ENCODE measurements around the gene FUS. TPM values are rescaled to one million over a fixed set of nuclear protein-coding genes. Genes with fewer than 3 reads are reported as not detected.

FUS gene
- polyA plus RNA-seq, 1 donor (not counting 4 experiments of a cell fraction or from before 2014, with no cell fraction given): 199 TPM

DNA sequence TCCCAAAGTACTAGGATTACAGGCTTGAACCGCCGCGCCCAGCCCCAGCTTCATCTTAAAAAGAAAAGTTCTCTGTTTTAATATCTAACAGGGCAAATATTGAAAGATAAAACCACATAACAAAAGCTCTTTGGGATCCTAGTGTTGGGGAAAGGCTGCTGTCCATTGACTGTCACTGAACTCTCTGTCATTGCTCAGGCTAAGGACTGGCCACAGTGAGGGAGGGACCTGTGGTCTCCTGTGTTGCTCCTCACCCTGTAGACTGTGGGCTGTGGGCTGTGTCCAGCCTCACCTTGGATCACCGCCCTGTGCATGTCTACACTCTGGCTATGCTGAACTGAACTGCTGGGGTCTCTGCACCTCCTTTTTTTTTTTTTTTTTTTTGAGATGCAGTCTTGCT lies 48.3 kb downstream of the FUS start:
- Histone ChIP-seq H3K4me1 (ENCODE audit: control insufficient read depth, extremely low read depth, insufficient read depth, low read length) (no peaks in the 10 kb centered on the region), H3K27ac (ENCODE audit: control insufficient read depth, insufficient read depth, low read length) (no peak overlapping the region), H3K9me1 (ENCODE audit: control insufficient read depth, extremely low read depth, insufficient read depth, low read length) (no peaks in the 10 kb centered on the region), H3K9me3 (ENCODE audit: control insufficient read depth, low read depth, low read length) (no peaks in the 10 kb centered on the region), H4K20me1 (ENCODE audit: control insufficient read depth, extremely low read depth, insufficient read depth, low read length) (no peaks in the 10 kb centered on the region), H3K4me2 (ENCODE audit: control insufficient read depth, extremely low read depth, insufficient read depth, low read depth, low read length) (no peak overlapping the region), H3K79me2 (ENCODE audit: control insufficient read depth, insufficient read depth, low read length) (no peaks in the 10 kb centered on the region), H3K27me3 (ENCODE audit: control insufficient read depth, extremely low read depth, insufficient read depth, low read length) (no peaks in the 10 kb centered on the region), H3K36me3 (ENCODE audit: control insufficient read depth in 2 of 2, extremely low read depth in 1 of 2, insufficient read depth in 2 of 2, low read length in 2 of 2) (no peaks in the 10 kb centered on the region), H3K9ac (ENCODE audit: control insufficient read depth, extremely low read depth, insufficient read depth, low read length) (no peak overlapping the region), H2AFZ (ENCODE audit: control insufficient read depth, low read length) (no peak overlapping the region), H3K4me3 (ENCODE audit: control insufficient read depth in 2 of 3, extremely low read depth in 1 of 3, insufficient read depth in 2 of 3, low read depth in 1 of 3, low read length in 3 of 3) (no peak overlapping the region)
- FAIRE-seq: no peak
- TF ChIP-seq, protein P1, sequence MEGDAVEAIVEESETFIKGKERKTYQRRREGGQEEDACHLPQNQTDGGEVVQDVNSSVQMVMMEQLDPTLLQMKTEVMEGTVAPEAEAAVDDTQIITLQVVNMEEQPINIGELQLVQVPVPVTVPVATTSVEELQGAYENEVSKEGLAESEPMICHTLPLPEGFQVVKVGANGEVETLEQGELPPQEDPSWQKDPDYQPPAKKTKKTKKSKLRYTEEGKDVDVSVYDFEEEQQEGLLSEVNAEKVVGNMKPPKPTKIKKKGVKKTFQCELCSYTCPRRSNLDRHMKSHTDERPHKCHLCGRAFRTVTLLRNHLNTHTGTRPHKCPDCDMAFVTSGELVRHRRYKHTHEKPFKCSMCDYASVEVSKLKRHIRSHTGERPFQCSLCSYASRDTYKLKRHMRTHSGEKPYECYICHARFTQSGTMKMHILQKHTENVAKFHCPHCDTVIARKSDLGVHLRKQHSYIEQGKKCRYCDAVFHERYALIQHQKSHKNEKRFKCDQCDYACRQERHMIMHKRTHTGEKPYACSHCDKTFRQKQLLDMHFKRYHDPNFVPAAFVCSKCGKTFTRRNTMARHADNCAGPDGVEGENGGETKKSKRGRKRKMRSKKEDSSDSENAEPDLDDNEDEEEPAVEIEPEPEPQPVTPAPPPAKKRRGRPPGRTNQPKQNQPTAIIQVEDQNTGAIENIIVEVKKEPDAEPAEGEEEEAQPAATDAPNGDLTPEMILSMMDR (optimal IDR thresholded peaks at IDR 0.05 in 1 of 3, IDR thresholded peaks at IDR 0.05 in 1 of 3, conservative IDR thresholded peaks at IDR 0.05 in 1 of 3; ENCODE audit: extremely low read depth in 1 of 3, insufficient read depth in 2 of 3, low read length in 3 of 3): no peak
- no peak for TF ChIP-seq EZH2 (IDR thresholded peaks at IDR 0.05; ENCODE audit: low read length)
- no peak for DNase-seq (ENCODE audit: low read depth, low spot score)
- dilution Hi-C loops (cut with MboI; ENCODE audit: extremely low pct_ligation_motif_present, low sequenced_read_pairs): no loop called here

DNA sequence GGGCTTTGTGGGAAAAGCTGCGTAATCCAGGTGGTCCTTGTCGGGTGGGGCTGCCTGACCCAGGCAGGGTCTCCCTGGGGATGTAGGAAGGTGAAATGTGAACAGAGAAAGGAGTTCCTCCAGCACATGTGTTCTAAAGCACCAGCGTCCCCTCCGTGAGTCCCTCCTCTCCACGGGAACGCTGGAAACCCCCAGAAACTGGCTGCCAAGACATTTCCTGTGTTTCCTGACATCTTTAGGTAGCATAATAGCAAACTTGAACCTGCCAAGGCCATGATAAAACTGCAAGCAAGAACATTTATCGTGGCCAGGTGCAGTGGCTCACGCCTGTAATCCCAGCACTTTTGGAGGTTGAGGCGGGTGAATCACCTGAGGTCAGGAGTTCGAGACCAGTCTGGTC lies 49.6 kb downstream of the FUS start:
- dilution Hi-C loops (cut with MboI; ENCODE audit: extremely low pct_ligation_motif_present, low sequenced_read_pairs): no loop called here

More for the DNA sequence above, 49.6 kb downstream of the FUS start:
- H4K20me1 ChIP-seq (ENCODE audit: control insufficient read depth, extremely low read depth, insufficient read depth, low read length): no peaks in the 10 kb centered on the region
- H3K4me1 ChIP-seq (ENCODE audit: control insufficient read depth, extremely low read depth, insufficient read depth, low read length): no peaks in the 10 kb centered on the region
- no peaks in the 10 kb centered on the region for H3K79me2 ChIP-seq (ENCODE audit: control insufficient read depth, insufficient read depth, low read length)
- no peaks in the 10 kb centered on the region for H3K36me3 ChIP-seq (ENCODE audit: control insufficient read depth in 2 of 2, extremely low read depth in 1 of 2, insufficient read depth in 2 of 2, low read length in 2 of 2)
- H3K4me2 ChIP-seq (ENCODE audit: control insufficient read depth, extremely low read depth, insufficient read depth, low read depth, low read length): no peak overlapping the region
- no peak overlapping the region for H2AFZ ChIP-seq (ENCODE audit: control insufficient read depth, low read length)
- FAIRE-seq (no peak), DNase-seq (ENCODE audit: low read depth, low spot score) (no peak)
- no peaks in the 10 kb centered on the region for H3K9me3 ChIP-seq (ENCODE audit: control insufficient read depth, low read depth, low read length)
- H3K27me3 ChIP-seq (ENCODE audit: control insufficient read depth, extremely low read depth, insufficient read depth, low read length): no peaks in the 10 kb centered on the region
- no peak for TF ChIP-seq EZH2 (IDR thresholded peaks at IDR 0.05; ENCODE audit: low read length)
- TF ChIP-seq, protein P1 (optimal IDR thresholded peaks at IDR 0.05 in 1 of 3, IDR thresholded peaks at IDR 0.05 in 1 of 3, conservative IDR thresholded peaks at IDR 0.05 in 1 of 3; ENCODE audit: extremely low read depth in 1 of 3, insufficient read depth in 2 of 3, low read length in 3 of 3): no peak
- H3K9ac ChIP-seq (ENCODE audit: control insufficient read depth, extremely low read depth, insufficient read depth, low read length): no peak overlapping the region
- H3K27ac ChIP-seq (ENCODE audit: control insufficient read depth, insufficient read depth, low read length): no peak overlapping the region
- no peak overlapping the region for H3K4me3 ChIP-seq (ENCODE audit: control insufficient read depth in 2 of 3, extremely low read depth in 1 of 3, insufficient read depth in 2 of 3, low read depth in 1 of 3, low read length in 3 of 3)
- H3K9me1 ChIP-seq (ENCODE audit: control insufficient read depth, extremely low read depth, insufficient read depth, low read length): no peaks in the 10 kb centered on the region
